HepG2 (cell line): Measurements from ENCODE around the gene SLC9A4.

Source experiments
- BCL3 ChIP-seq: sonication (generic); formaldehyde crosslinking; IDR thresholded peaks from 2 replicates; pipeline ENCODE4 v1.5.1; 2020; ENCODE audit warnings: mild to moderate bottlenecking, missing genetic modification reagents, moderate library complexity
- HDAC1 ChIP-seq: sonication (generic); formaldehyde crosslinking; IDR thresholded peaks from 2 replicates; pipeline ENCODE4 v1.5.1; 2020; ENCODE audit warnings: mild to moderate bottlenecking, missing genetic modification reagents
- HHEX ChIP-seq: IDR thresholded peaks from 2 replicates; pipeline ENCODE4 v1.6.1; 2016; ENCODE audit warnings: control low read depth
- PAX8 ChIP-seq: sonication (generic); formaldehyde crosslinking; IDR thresholded peaks from 2 replicates; pipeline ENCODE4 v1.8.0; 2022; ENCODE audit warnings: mild to moderate bottlenecking, missing genetic modification reagents, borderline replicate concordance
- POLR2A ChIP-seq, 2 experiments: IDR thresholded peaks; 2 replicates each; pipeline ENCODE4 v1.6.1; 2011; ENCODE audit warnings: low read depth in 2 of 2, low read length in 2 of 2, mild to moderate bottlenecking in 1 of 2, moderate library complexity in 1 of 2; ENCODE audit not compliant: insufficient read depth in 1 of 2
- ZNF639 ChIP-seq: conservative IDR thresholded peaks from 2 replicates; pipeline ENCODE4 v1.6.1; 2018; ENCODE audit warnings: missing genetic modification reagents

- no peak for TF ChIP-seq POLR2A (IDR thresholded peaks at IDR 0.05; ENCODE audit: insufficient read depth in 1 of 2, low read depth in 2 of 2, low read length in 2 of 2)
- TF ChIP-seq HHEX (CRISPR knock-in tag) = no peak
- no peak for TF ChIP-seq ZNF639 (CRISPR knock-in tag)
- no peak for TF ChIP-seq BCL3 (CRISPR knock-in tag)
- TF ChIP-seq HDAC1 (CRISPR knock-in tag) = no peak
- no peak for TF ChIP-seq PAX8 (CRISPR knock-in tag)
These were observed 80.6 kb downstream of the SLC9A4 start for GRCh38 chr2:102553601-102554000.
